DND-41 (cell line): Measurements from ENCODE around the gene OTULINL.

Source experiments
- ATAC-seq: fragments of 200-7000 bp; cut with Tn5 transposase; 3 replicates; pipeline ENCODE4 v1.9.1; 2021; ENCODE audit warnings: low read depth; ENCODE audit not compliant: insufficient read depth
- DNase-seq: peaks from one replicate; pipeline ENCODE4 v3.0.0-alpha.2; 2020
- H2AFZ ChIP-seq: 2 replicates; pipeline ENCODE4 v1.6.0; 2012; ENCODE audit warnings: low read depth, low read length
- H3K27ac ChIP-seq: 2 replicates; pipeline ENCODE4 v1.5.1; 2012; ENCODE audit warnings: low read length, inconsistent platforms
- H3K27me3 ChIP-seq: fragments of 200-600 bp; sonication (generic); 2 replicates; pipeline ENCODE4 v1.6.0; 2012; ENCODE audit warnings: low read length, mild to moderate bottlenecking, inconsistent platforms; ENCODE audit not compliant: insufficient read depth, poor library complexity
- H3K36me3 ChIP-seq: 2 replicates; pipeline ENCODE4 v1.5.1; 2012; ENCODE audit warnings: low read length, inconsistent platforms; ENCODE audit not compliant: insufficient read depth
- H3K4me1 ChIP-seq: 2 replicates; pipeline ENCODE4 v1.5.1; 2012; ENCODE audit warnings: mild to moderate bottlenecking, low read length; ENCODE audit not compliant: insufficient read depth
- H3K4me2 ChIP-seq: 2 replicates; pipeline ENCODE4 v1.6.0; 2012; ENCODE audit warnings: mild to moderate bottlenecking, moderate library complexity, low read length, inconsistent platforms; ENCODE audit not compliant: insufficient read depth
- H3K4me3 ChIP-seq, 2 experiments: fragments of 200-600 bp in 1 of 2; shearing (Covaris generic) in 1 of 2; 2 replicates each; pipeline ENCODE4 v1.5.1; 2012 to 2016; ENCODE audit warnings: inconsistent platforms in 2 of 2, low read length in 2 of 2, mild to moderate bottlenecking in 2 of 2, low read depth in 1 of 2, moderate library complexity in 1 of 2
- H3K79me2 ChIP-seq: 2 replicates; pipeline ENCODE4 v1.6.0; 2012; ENCODE audit warnings: low read length, inconsistent platforms; ENCODE audit not compliant: insufficient read depth
- H3K9ac ChIP-seq: 2 replicates; pipeline ENCODE4 v1.6.0; 2012; ENCODE audit warnings: low read depth, mild to moderate bottlenecking, inconsistent platforms, low read length, moderate library complexity
- H3K9me3 ChIP-seq: 2 replicates; pipeline ENCODE4 v1.5.1; 2012; ENCODE audit warnings: low read length, moderate library complexity, mild to moderate bottlenecking, inconsistent platforms; ENCODE audit not compliant: insufficient read depth, severe bottlenecking
- H4K20me1 ChIP-seq: 2 replicates; pipeline ENCODE4 v1.6.0; 2012; ENCODE audit warnings: low read length; ENCODE audit not compliant: insufficient read depth
- EZH2 ChIP-seq: IDR thresholded peaks from 3 replicates; pipeline ENCODE4 v1.6.1; 2012; ENCODE audit warnings: borderline replicate concordance, low read depth, mild to moderate bottlenecking, moderate library complexity, low read length, inconsistent platforms; ENCODE audit not compliant: severe bottlenecking
- TF ChIP-seq, protein P1 (sequence below): IDR thresholded peaks from 2 replicates; pipeline ENCODE4 v1.5.1; 2012; ENCODE audit warnings: borderline replicate concordance, low read length, moderate library complexity, mild to moderate bottlenecking; ENCODE audit not compliant: poor library complexity, severe bottlenecking; ENCODE audit errors: extremely low read depth

OTULINL gene

GRCh38 chr5:14635656-14636055 is 54.1 kb downstream of the OTULINL start:
- Histone ChIP-seq H3K4me3 (no peak overlapping the region), H2AFZ (no peak overlapping the region), H3K9me3 (no peaks in the 10 kb centered on the region), H3K4me1 (no peaks in the 10 kb centered on the region), H3K9ac (no peak overlapping the region), H3K27me3 (no peaks in the 10 kb centered on the region), H3K79me2 (no peaks in the 10 kb centered on the region), H3K36me3 (no peaks in the 10 kb centered on the region), H3K27ac (no peak overlapping the region), H4K20me1 (no peaks in the 10 kb centered on the region), H3K4me2 (no peak overlapping the region)
- ATAC-seq (no peak), DNase-seq (no peak)
- TF ChIP-seq, protein P1, sequence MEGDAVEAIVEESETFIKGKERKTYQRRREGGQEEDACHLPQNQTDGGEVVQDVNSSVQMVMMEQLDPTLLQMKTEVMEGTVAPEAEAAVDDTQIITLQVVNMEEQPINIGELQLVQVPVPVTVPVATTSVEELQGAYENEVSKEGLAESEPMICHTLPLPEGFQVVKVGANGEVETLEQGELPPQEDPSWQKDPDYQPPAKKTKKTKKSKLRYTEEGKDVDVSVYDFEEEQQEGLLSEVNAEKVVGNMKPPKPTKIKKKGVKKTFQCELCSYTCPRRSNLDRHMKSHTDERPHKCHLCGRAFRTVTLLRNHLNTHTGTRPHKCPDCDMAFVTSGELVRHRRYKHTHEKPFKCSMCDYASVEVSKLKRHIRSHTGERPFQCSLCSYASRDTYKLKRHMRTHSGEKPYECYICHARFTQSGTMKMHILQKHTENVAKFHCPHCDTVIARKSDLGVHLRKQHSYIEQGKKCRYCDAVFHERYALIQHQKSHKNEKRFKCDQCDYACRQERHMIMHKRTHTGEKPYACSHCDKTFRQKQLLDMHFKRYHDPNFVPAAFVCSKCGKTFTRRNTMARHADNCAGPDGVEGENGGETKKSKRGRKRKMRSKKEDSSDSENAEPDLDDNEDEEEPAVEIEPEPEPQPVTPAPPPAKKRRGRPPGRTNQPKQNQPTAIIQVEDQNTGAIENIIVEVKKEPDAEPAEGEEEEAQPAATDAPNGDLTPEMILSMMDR: no peak
- no peak for TF ChIP-seq EZH2

- no peak overlapping the region for H3K9ac ChIP-seq
- ATAC-seq: no peak
- no peak for DNase-seq
- H3K4me3 ChIP-seq: no peak overlapping the region
- H2AFZ ChIP-seq: no peak overlapping the region
- H3K27me3 ChIP-seq: peaks cover 3% of the 10 kb centered on the region
- no peaks in the 10 kb centered on the region for H3K9me3 ChIP-seq
- H3K36me3 ChIP-seq: no peaks in the 10 kb centered on the region
- no peak overlapping the region for H3K27ac ChIP-seq
- TF ChIP-seq, protein P1: no peak
- TF ChIP-seq EZH2: no peak
- no peak overlapping the region for H3K4me2 ChIP-seq
- no peaks in the 10 kb centered on the region for H3K79me2 ChIP-seq
- H4K20me1 ChIP-seq: no peaks in the 10 kb centered on the region
- H3K4me1 ChIP-seq: no peaks in the 10 kb centered on the region
Measured at GRCh38 chr5:14640765-14641164, 59.2 kb downstream of the OTULINL start.

- H2AFZ ChIP-seq: no peak overlapping the region
- DNase-seq (no peak), ATAC-seq (no peak)
- no peaks in the 10 kb centered on the region for H3K4me1 ChIP-seq
- no peaks in the 10 kb centered on the region for H4K20me1 ChIP-seq
- no peaks in the 10 kb centered on the region for H3K9me3 ChIP-seq
- no peaks in the 10 kb centered on the region for H3K79me2 ChIP-seq
- no peaks in the 10 kb centered on the region for H3K36me3 ChIP-seq
- no peak for TF ChIP-seq EZH2
- no peak overlapping the region for H3K4me2 ChIP-seq
- peaks cover 3% of the 10 kb centered on the region for H3K27me3 ChIP-seq
- no peak overlapping the region for H3K9ac ChIP-seq
- H3K4me3 ChIP-seq: no peak overlapping the region
- H3K27ac ChIP-seq: no peak overlapping the region
Measured at GRCh38 chr5:14644623-14645237, 63.1 kb downstream of the OTULINL start.

- Histone ChIP-seq H3K4me2 (no peak overlapping the region), H3K79me2 (no peaks in the 10 kb centered on the region), H3K27ac (no peak overlapping the region), H4K20me1 (no peaks in the 10 kb centered on the region; the same call in 1 of the 2 replicates), H2AFZ (no peak overlapping the region), H3K9ac (no peak overlapping the region), H3K27me3 (no peaks in the 10 kb centered on the region), H3K9me3 (no peaks in the 10 kb centered on the region), H3K36me3 (no peaks in the 10 kb centered on the region), H3K4me3 (no peak overlapping the region), H3K4me1 (no peaks in the 10 kb centered on the region)
- TF ChIP-seq, protein P1: no peak
- TF ChIP-seq EZH2: no peak
- DNase-seq: no peak
- no peak for ATAC-seq
Measured at GRCh38 chr5:14650052-14650451, 68.5 kb downstream of the OTULINL start.
